H9 (cell line): ENCODE measurements around the gene MBLAC1. TPM values are rescaled to one million over a fixed set of nuclear protein-coding genes. Genes with fewer than 3 reads are reported as not detected.

ENCODE experiments used
- DNase-seq: peaks from one replicate; pipeline ENCODE4 v3.0.0-alpha.2; 2017
- H2AFZ ChIP-seq: one replicate; pipeline ENCODE4 v1.6.1; 2013; ENCODE audit warnings: mild to moderate bottlenecking, low read length, control low read depth, moderate library complexity
- H2AK5ac ChIP-seq: 2 replicates; pipeline ENCODE4 v1.6.1; 2013; ENCODE audit warnings: low read length, control low read depth, mixed read lengths; ENCODE audit not compliant: insufficient read length
- H2BK120ac ChIP-seq: one replicate; pipeline ENCODE4 v1.6.1; 2013; ENCODE audit warnings: low read depth, mild to moderate bottlenecking, low read length, control low read depth, inconsistent platforms; ENCODE audit not compliant: poor library complexity, severe bottlenecking
- H2BK12ac ChIP-seq: 2 replicates; pipeline ENCODE4 v1.6.1; 2013; ENCODE audit warnings: low read length, control low read depth, mixed read lengths, low read depth; ENCODE audit not compliant: insufficient read length
- H2BK15ac ChIP-seq: 2 replicates; pipeline ENCODE4 v1.6.1; 2013; ENCODE audit warnings: low read depth, low read length, control low read depth
- H2BK20ac ChIP-seq: one replicate; pipeline ENCODE4 v1.6.1; 2013; ENCODE audit warnings: low read depth, mild to moderate bottlenecking, low read length, control low read depth, inconsistent platforms; ENCODE audit not compliant: poor library complexity, severe bottlenecking
- H2BK5ac ChIP-seq: 2 replicates; pipeline ENCODE4 v1.6.1; 2013; ENCODE audit warnings: low read length, control low read depth, mixed read lengths; ENCODE audit not compliant: insufficient read length
- H3K14ac ChIP-seq: 2 replicates; pipeline ENCODE4 v1.6.1; 2013; ENCODE audit warnings: low read length, control low read depth; ENCODE audit not compliant: insufficient read depth
- H3K18ac ChIP-seq: 2 replicates; pipeline ENCODE4 v1.6.1; 2013; ENCODE audit warnings: low read depth, mild to moderate bottlenecking, mixed read lengths, low read length, control low read depth; ENCODE audit not compliant: insufficient read length
- H3K23ac ChIP-seq: 2 replicates; pipeline ENCODE4 v1.6.1; 2013; ENCODE audit warnings: low read length, control low read depth, mixed read lengths, low read depth; ENCODE audit not compliant: insufficient read length
- H3K23me2 ChIP-seq: 2 replicates; pipeline ENCODE4 v1.6.1; 2013; ENCODE audit warnings: low read depth, mild to moderate bottlenecking, mixed read lengths, low read length, control low read depth; ENCODE audit not compliant: insufficient read length, poor library complexity, severe bottlenecking
- H3K27ac ChIP-seq: 2 replicates; pipeline ENCODE4 v1.5.1; 2013; ENCODE audit warnings: low read length, control low read depth, mixed read lengths, low read depth; ENCODE audit not compliant: insufficient read length
- H3K27me3 ChIP-seq: 2 replicates; pipeline ENCODE4 v1.6.1; 2013; ENCODE audit warnings: low read length, control low read depth, inconsistent platforms; ENCODE audit not compliant: insufficient read depth
- H3K4ac ChIP-seq: 2 replicates; pipeline ENCODE4 v1.6.1; 2013; ENCODE audit warnings: low read depth, mild to moderate bottlenecking, control low read depth, inconsistent platforms, low read length, moderate library complexity
- H3K4me1 ChIP-seq: 2 replicates; pipeline ENCODE4 v1.6.1; 2013; ENCODE audit warnings: low read length, control low read depth, inconsistent platforms; ENCODE audit not compliant: insufficient read depth
- H3K4me2 ChIP-seq: 2 replicates; pipeline ENCODE4 v1.6.1; 2013; ENCODE audit warnings: low read length, control low read depth, mixed read lengths; ENCODE audit not compliant: insufficient read length, insufficient read depth
- H3K56ac ChIP-seq: 2 replicates; pipeline ENCODE4 v1.6.1; 2013; ENCODE audit warnings: low read depth, mild to moderate bottlenecking, mixed read lengths, low read length, control low read depth; ENCODE audit not compliant: insufficient read length
- H3K79me1 ChIP-seq: 2 replicates; pipeline ENCODE4 v1.6.1; 2013; ENCODE audit warnings: low read depth, mild to moderate bottlenecking, moderate library complexity, low read length, control low read depth, inconsistent platforms; ENCODE audit not compliant: insufficient read depth, poor library complexity, severe bottlenecking
- H3K79me2 ChIP-seq: 2 replicates; pipeline ENCODE4 v1.6.1; 2013; ENCODE audit warnings: low read length, control low read depth, inconsistent platforms; ENCODE audit not compliant: insufficient read depth
- H3K9ac ChIP-seq: 2 replicates; pipeline ENCODE4 v1.6.1; 2013; ENCODE audit warnings: low read length, control low read depth, mixed read lengths; ENCODE audit not compliant: insufficient read length; ENCODE audit errors: extremely low read depth
- H3K9me3 ChIP-seq: one replicate; pipeline ENCODE4 v1.6.1; 2013; ENCODE audit warnings: low read depth, low read length, inconsistent platforms; ENCODE audit not compliant: control insufficient read depth
- H3T11ph ChIP-seq: one replicate; pipeline ENCODE4 v1.6.1; 2013; ENCODE audit warnings: mild to moderate bottlenecking, low read length, control low read depth, inconsistent platforms
- H4K20me1 ChIP-seq: one replicate; pipeline ENCODE4 v1.6.1; 2013; ENCODE audit not compliant: control insufficient read depth, insufficient read length, insufficient read depth
- H4K5ac ChIP-seq: 2 replicates; pipeline ENCODE4 v1.6.1; 2013; ENCODE audit warnings: low read depth, mild to moderate bottlenecking, mixed read lengths, low read length, control low read depth; ENCODE audit not compliant: insufficient read length
- H4K8ac ChIP-seq: replicated peaks from 2 replicates; pipeline ENCODE4 v1.6.1; 2013; ENCODE audit warnings: low read length, control low read depth, mixed read lengths, low read depth; ENCODE audit not compliant: insufficient read length
- H4K91ac ChIP-seq: 2 replicates; pipeline ENCODE4 v1.6.1; 2013; ENCODE audit warnings: low read depth, mild to moderate bottlenecking, moderate library complexity, mixed read lengths, low read length, control low read depth; ENCODE audit not compliant: insufficient read length
- H3K27ac Mint-ChIP-seq, 3 experiments: 2 replicates in 2 of 3; 3 replicates in 1 of 3; pipeline ENCODE4 v1.8.0; 2020 to 2021; ENCODE audit warnings: mixed read lengths in 3 of 3, mild to moderate bottlenecking in 1 of 3, moderate library complexity in 1 of 3
- H3K27me3 Mint-ChIP-seq: 2 replicates; pipeline ENCODE4 v1.8.0; 2021; ENCODE audit warnings: low read depth, mild to moderate bottlenecking, moderate library complexity, mixed read lengths
- H3K36me3 Mint-ChIP-seq, 3 experiments: 2 replicates in 2 of 3; 3 replicates in 1 of 3; pipeline ENCODE4 v1.8.0; 2020 to 2021; ENCODE audit warnings: low read depth in 3 of 3, mixed read lengths in 3 of 3; ENCODE audit not compliant: insufficient read depth in 1 of 3
- H3K4me1 Mint-ChIP-seq, 2 experiments: 2 replicates each; pipeline ENCODE4 v1.8.0; 2020; ENCODE audit warnings: mixed read lengths in 2 of 2
- H3K4me3 Mint-ChIP-seq, 2 experiments: 2 replicates in 1 of 2; 3 replicates in 1 of 2; pipeline ENCODE4 v1.8.0; 2020 to 2021; ENCODE audit warnings: mild to moderate bottlenecking in 2 of 2, mixed read lengths in 2 of 2, moderate library complexity in 1 of 2
- H3K9me3 Mint-ChIP-seq, 2 experiments: 2 replicates in 1 of 2; 3 replicates in 1 of 2; pipeline ENCODE4 v1.8.0; 2020; ENCODE audit warnings: mild to moderate bottlenecking in 2 of 2, mixed read lengths in 2 of 2, moderate library complexity in 1 of 2
- WGBS: extraction: QIAGEN DNeasy Blood & Tissue Kit; methylation state at CpG from one replicate; pipeline ENCODE4 v1.1.7; 2013; ENCODE audit warnings: missing lambda C conversion rate, low lambda C conversion rate, mixed read lengths; ENCODE audit not compliant: insufficient read length; ENCODE audit errors: extremely low coverage; 5-methylcytosine and 5-hydroxymethylcytosine counted together
- microRNA-seq: library from miRNA; unstranded; fragments of <30 nt; microRNA quantifications from one replicate; pipeline ENCODE4, GENCODE V29; 2020; ENCODE audit warnings: borderline microRNAs expressed
- total RNA-seq: library from RNA; stranded (reverse); gene quantifications from 2 replicates; pipeline ENCODE4 v1.2.1, GENCODE V29; 2021
- TF ChIP-seq, protein P1 (sequence below): fragments of 200-600 bp; sonication (generic); conservative IDR thresholded peaks from 3 replicates; pipeline ENCODE4 v1.8.0; 2021; ENCODE audit warnings: antibody characterized with exemption, mild to moderate bottlenecking

The MBLAC1 gene
- total RNA-seq, 1 experiment from 2014 or later: 1.9 TPM

DNA sequence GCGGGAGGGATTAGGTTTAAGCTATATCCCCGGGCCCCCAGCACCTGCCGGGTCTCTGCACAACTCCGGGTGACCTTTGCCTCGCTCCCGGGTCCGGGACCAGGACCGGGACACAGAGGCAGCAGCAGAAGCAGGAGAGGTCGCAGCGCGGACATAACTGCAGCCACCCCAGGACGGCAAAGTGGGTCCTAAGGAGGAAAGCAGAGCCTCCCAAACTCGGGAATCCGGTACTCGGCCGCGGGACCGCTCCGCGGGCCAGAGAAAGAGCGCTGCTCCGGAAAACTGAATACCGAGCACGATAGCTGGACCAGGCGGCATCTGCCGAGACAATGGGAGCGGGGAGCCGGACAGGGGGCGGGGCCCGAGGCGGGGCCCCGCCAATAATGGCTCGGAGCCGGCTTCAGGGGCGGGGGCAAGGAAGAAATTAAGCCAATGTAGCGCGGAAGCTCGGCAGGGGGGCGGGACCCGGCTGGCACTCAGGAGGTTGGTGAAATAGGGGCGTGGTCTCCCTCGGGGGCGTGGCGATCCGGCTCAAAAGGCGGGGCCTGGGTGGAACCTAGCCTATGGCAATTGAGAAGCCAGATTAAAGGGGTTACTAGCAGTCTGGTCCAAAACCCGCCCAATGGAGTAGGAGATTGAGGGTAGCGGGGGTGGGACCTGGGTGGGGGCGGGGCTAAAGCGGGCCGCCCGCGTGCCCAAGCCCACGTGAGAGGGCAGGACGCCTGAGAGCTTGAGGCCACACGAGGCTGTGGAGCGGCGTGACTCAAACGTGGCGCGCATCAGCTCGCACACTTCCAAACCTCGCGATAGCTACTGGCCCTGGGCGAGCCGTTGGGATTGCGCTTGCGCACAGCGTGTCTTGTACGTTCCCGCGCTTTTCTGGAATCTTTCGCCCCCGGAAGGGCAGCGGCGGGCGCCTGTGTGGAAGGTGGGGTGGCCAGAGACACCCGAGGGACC, 50.6 kb downstream of the MBLAC1 start, which contains the start of the genes GPC2 and STAG3:
GPC2 (minus strand) TSS at position 337 of the 957 bp plus-strand sequence; CDS start at position 155, 182 bp downstream.
STAG3 (plus strand) TSS at position 874 of the 957 bp plus-strand sequence. CDS start 2,639 bp downstream, outside the sequence.
- H3K79me2 ChIP-seq: no peaks in the 10 kb centered on the region; the same call in 1 of the 2 replicates
- Mint-ChIP-seq H3K36me3 (peaks cover 26 to 29% (median 28%) of the 10 kb centered on the region in 3 experiments; a peak in 6 of 7 replicates), H3K27ac (peak within 1 kb of the TSS in 2 of 3 experiments; percentile 31 to 75; a peak in 2 of 7 replicates), H3K4me3 (peak within 1 kb of the TSS; percentile 85 to 95), H3K9me3 (no peaks in the 10 kb centered on the region), H3K27me3 (peaks cover 36% of the 10 kb centered on the region), H3K4me1 (peaks cover 25 to 31% of the 10 kb centered on the region in 2 experiments)
- H3K23me2 ChIP-seq: peaks cover 9% of the 10 kb centered on the region
- H4K91ac ChIP-seq: no peak within 1 kb of the TSS
- no peak within 1 kb of the TSS for H4K8ac ChIP-seq
- no peaks in the 10 kb centered on the region; the same call in 1 of the 2 replicates for H3K27me3 ChIP-seq
- no peaks in the 10 kb centered on the region for H4K20me1 ChIP-seq
- H2BK15ac ChIP-seq: no peak within 1 kb of the TSS
- peak within 1 kb of the TSS; percentile 80 for H3K4me2 ChIP-seq
- H2BK12ac ChIP-seq: no peak within 1 kb of the TSS
- no peaks in the 10 kb centered on the region for H3K79me1 ChIP-seq
- H2BK120ac ChIP-seq: no peak within 1 kb of the TSS
- H3K4ac ChIP-seq: no peak within 1 kb of the TSS
- no peak within 1 kb of the TSS for H3K23ac ChIP-seq
- peak within 1 kb of the TSS; percentile 82 for H3K9ac ChIP-seq
- peak within 1 kb of the TSS; percentile 95 for H3K14ac ChIP-seq
- H2AFZ ChIP-seq: no peak within 1 kb of the TSS
- no peak within 1 kb of the TSS for H3K27ac ChIP-seq
- no peak within 1 kb of the TSS for H2BK5ac ChIP-seq
- no peak within 1 kb of the TSS for H3K56ac ChIP-seq
- H2AK5ac ChIP-seq: no peak within 1 kb of the TSS
- no peaks in the 10 kb centered on the region for H3K9me3 ChIP-seq
- H3K4me1 ChIP-seq: no peaks in the 10 kb centered on the region; the same call in 1 of the 2 replicates
- TF ChIP-seq, protein P1, sequence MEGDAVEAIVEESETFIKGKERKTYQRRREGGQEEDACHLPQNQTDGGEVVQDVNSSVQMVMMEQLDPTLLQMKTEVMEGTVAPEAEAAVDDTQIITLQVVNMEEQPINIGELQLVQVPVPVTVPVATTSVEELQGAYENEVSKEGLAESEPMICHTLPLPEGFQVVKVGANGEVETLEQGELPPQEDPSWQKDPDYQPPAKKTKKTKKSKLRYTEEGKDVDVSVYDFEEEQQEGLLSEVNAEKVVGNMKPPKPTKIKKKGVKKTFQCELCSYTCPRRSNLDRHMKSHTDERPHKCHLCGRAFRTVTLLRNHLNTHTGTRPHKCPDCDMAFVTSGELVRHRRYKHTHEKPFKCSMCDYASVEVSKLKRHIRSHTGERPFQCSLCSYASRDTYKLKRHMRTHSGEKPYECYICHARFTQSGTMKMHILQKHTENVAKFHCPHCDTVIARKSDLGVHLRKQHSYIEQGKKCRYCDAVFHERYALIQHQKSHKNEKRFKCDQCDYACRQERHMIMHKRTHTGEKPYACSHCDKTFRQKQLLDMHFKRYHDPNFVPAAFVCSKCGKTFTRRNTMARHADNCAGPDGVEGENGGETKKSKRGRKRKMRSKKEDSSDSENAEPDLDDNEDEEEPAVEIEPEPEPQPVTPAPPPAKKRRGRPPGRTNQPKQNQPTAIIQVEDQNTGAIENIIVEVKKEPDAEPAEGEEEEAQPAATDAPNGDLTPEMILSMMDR: no peak
- DNase-seq: peak; percentile 99
- H4K5ac ChIP-seq: peak within 1 kb of the TSS; percentile 46
- H3T11ph ChIP-seq: no peak within 1 kb of the TSS
- H3K18ac ChIP-seq: peak within 1 kb of the TSS; percentile 62
- no peak within 1 kb of the TSS for H2BK20ac ChIP-seq
- no CpG with 5 or more reads among the region's 78 CpGs for WGBS

Small RNA genes within 50 kb of the gene (microRNA-seq; reads per million reads assigned to microRNA genes)
- gene MIR106B: 1,145 reads per million, percentile 95 among the genes with 10 or more reads in this experiment
- gene MIR25: 128 reads per million, percentile 76 among the genes with 10 or more reads in this experiment
- gene MIR4658: not detected
- gene MIR93: 2,017 reads per million, percentile 97 among the genes with 10 or more reads in this experiment

Other genes with a start within 250 kb of the MBLAC1 start
- not detected in 2 replicates for gene OR2AE1, start 249.9 kb upstream of the MBLAC1 start, total RNA-seq
- 6.9 and 7.3 TPM in 2 replicates for gene TRIM4, start 207.4 kb upstream of the MBLAC1 start, total RNA-seq
- 1.4 and 2.3 TPM in 2 replicates for gene GJC3, start 197.3 kb upstream of the MBLAC1 start, total RNA-seq
- 0.24 TPM in 1 of 2 replicates, not detected in the other for gene AZGP1, start 150.9 kb upstream of the MBLAC1 start, total RNA-seq
- gene ZKSCAN1, start 111.4 kb upstream of the MBLAC1 start, total RNA-seq: 28.2 and 29.8 TPM in 2 replicates
- gene ZSCAN21, start 77.2 kb upstream of the MBLAC1 start, total RNA-seq: 23.5 and 24.3 TPM in 2 replicates
- gene ZNF3, start 45.2 kb upstream of the MBLAC1 start, total RNA-seq: 60.4 and 62.8 TPM in 2 replicates
- 140 and 144 TPM in 2 replicates for gene COPS6, start 38.0 kb upstream of the MBLAC1 start, total RNA-seq
- 387 and 390 TPM in 2 replicates for gene MCM7, start 25.6 kb upstream of the MBLAC1 start, total RNA-seq
- gene AP4M1, start 25.3 kb upstream of the MBLAC1 start, total RNA-seq: 18.8 and 20.2 TPM in 2 replicates
- gene TAF6, start 7.6 kb upstream of the MBLAC1 start, total RNA-seq: 87.1 and 88.9 TPM in 2 replicates
- 10.4 and 12.3 TPM in 2 replicates for gene CNPY4, start 7.3 kb upstream of the MBLAC1 start, total RNA-seq
- 164 and 179 TPM in 2 replicates for gene LAMTOR4, start 22.0 kb downstream of the MBLAC1 start, total RNA-seq
- gene TRAPPC14, start 31.8 kb downstream of the MBLAC1 start, total RNA-seq: 31.8 and 32.8 TPM in 2 replicates
- 6.0 and 7.0 TPM in 2 replicates for gene GAL3ST4, start 41.6 kb downstream of the MBLAC1 start, total RNA-seq
- gene GPC2, start 50.4 kb downstream of the MBLAC1 start, total RNA-seq: 39.5 and 45.2 TPM in 2 replicates
- 2.6 and 3.1 TPM in 2 replicates for gene STAG3, start 51.0 kb downstream of the MBLAC1 start, total RNA-seq
- gene PVRIG, start 93.0 kb downstream of the MBLAC1 start, total RNA-seq: 0.50 and 0.70 TPM in 2 replicates
- gene SPDYE3, start 180.7 kb downstream of the MBLAC1 start, total RNA-seq: not detected in 2 replicates
- gene PILRB, start 231.2 kb downstream of the MBLAC1 start, total RNA-seq: 43.5 and 50.1 TPM in 2 replicates
- 3.2 and 3.3 TPM in 2 replicates for gene PILRA, start 246.5 kb downstream of the MBLAC1 start, total RNA-seq